Measurements from ENCODE around the gene ADORA3.
A peak's percentile ranks its signal among the peaks of the same experiment; 100 is the strongest.

The ADORA3 gene

GRCh38 chr1:111507411-111508201, 4.2 kb upstream of the ADORA3 start:
- DNase-seq, result peak; percentile 67

DNA sequence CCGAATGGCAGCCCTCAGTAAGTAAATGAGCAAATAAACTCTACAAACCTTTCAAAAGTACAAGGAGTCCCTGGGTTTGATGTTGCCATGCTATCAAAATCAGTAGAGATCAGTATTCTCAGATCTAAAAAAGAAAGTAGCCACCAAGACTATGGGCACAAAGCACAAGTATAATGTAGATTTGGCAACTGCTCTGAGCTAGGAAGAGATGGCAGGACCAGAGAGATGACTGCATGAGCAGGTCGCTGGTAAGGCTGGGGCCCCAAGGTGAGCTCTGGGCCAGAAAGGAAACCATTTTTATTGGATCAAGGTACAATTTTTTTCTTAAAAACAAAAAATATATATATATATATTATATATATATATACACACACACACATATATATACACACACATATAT, 3.1 kb upstream of the ADORA3 start:
- DNase-seq, result no peak

GRCh38 chr1:111505641-111506119, 2.2 kb upstream of the ADORA3 start:
- DNase-seq, result no peak

DNA sequence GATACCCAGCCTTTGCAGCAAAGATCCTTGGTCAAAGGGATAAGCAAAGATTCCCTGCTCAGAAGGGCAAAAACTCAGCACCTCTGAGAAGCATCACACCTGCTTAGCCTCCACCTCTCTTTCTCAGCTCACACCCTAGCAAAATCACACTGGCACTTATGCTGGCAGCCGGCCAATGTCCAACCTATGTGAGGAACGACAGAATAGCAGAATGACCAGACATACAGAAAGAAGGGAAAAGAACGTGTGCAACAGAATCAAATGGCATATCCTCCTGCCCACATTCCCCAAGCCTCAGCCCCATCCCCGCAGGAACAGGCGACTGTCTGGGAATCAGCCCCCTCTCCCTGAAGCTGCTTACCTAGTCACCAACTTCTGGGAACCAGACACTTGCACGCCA, 664 bp upstream of the ADORA3 start:
- DNase-seq, result no peak

- no peak for DNase-seq
Observed at GRCh38 chr1:111501645-111502044, 1.8 kb downstream of the ADORA3 start.

- no peak for DNase-seq
Observed at GRCh38 chr1:111499026-111499785, 4.2 kb downstream of the ADORA3 start.

DNA sequence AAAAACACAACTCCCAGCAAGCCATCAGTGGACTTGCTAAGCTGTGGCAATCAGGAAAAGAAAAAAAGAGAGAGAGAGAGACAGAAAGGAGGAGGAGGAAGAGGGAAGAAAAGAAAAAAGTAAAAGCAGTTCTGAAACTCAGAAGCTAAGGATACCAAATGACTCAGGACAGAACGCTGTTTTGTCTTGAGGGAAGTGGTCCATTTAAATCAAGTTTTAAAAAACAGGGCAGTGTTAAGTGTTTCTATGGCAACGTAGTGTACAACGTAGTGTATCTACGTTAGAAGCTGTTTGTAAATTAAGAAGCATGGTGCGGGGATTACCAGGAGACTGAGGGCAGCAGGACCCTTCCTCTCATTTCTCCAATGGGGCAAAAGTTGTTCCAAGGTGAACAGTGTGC, 5.8 kb downstream of the ADORA3 start:
- DNase-seq, result no peak

DNA sequence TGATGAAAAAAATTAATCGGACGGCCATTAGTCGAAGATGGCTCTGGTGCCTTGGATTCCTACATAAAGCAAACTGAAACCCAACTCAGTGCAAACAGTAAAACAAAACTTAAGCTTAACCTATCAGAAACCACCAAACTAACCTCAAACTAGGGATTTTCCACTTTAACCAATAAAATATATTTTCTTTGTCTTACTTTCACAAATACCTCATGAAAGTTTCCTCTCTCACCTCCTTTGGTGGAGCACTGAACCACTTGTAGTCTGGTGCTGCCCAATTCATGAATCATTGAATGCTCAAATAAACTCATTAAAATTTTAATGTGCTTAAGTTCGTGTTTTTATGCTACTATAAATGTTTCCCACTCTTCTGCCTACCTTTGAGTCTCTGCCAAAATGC, 7.0 kb downstream of the ADORA3 start:
- no peak for DNase-seq

GRCh38 chr1:111491070-111491469, 12.4 kb downstream of the ADORA3 start:
- DNase-seq, result no peak

GRCh38 chr1:111490220-111490619, 13.2 kb downstream of the ADORA3 start:
- DNase-seq, result no peak

GRCh38 chr1:111489604-111490003, 13.8 kb downstream of the ADORA3 start:
- no peak for DNase-seq

DNA sequence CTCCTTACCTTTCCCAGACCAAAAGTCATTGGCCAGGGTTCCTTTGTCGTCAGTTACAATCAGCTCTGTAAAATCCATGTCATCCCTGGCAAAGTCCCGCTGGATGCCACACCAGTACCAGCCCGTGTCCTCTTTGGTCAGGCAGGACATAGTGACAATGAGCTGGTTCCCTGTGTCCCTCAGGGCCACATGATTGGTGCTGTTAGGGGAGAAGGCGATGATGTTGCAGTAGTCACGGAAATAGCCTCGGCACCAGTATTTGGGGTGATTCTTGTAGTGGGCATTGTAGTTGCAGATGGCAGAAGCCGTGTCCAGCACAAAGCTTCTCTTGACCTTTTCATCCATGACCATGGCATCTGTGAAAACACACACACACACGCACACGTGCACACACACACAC, 14.8 kb downstream of the ADORA3 start:
- no peak for DNase-seq

DNA sequence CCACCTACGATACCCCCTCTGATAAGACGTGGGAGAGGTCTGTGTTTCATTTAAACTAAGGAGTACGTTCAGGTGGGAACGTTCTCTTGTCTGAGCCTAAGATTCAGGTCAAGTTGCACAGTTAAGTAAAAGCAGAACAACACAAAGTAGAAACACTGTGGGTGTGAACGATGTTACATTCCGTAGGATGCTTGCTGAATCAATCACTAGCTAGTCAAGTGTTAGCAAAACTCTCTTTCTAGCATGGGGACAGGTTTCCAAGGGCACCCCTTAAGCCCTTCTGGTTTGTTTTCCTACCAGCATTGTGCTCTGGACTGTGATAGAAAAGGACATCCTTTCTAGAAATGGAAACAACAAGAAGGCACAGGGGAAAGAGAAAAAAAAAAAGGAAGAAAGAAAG, 16.3 kb downstream of the ADORA3 start:
- DNase-seq, result no peak

GRCh38 chr1:111486431-111486830, 17.0 kb downstream of the ADORA3 start:
- no peak for DNase-seq

DNA sequence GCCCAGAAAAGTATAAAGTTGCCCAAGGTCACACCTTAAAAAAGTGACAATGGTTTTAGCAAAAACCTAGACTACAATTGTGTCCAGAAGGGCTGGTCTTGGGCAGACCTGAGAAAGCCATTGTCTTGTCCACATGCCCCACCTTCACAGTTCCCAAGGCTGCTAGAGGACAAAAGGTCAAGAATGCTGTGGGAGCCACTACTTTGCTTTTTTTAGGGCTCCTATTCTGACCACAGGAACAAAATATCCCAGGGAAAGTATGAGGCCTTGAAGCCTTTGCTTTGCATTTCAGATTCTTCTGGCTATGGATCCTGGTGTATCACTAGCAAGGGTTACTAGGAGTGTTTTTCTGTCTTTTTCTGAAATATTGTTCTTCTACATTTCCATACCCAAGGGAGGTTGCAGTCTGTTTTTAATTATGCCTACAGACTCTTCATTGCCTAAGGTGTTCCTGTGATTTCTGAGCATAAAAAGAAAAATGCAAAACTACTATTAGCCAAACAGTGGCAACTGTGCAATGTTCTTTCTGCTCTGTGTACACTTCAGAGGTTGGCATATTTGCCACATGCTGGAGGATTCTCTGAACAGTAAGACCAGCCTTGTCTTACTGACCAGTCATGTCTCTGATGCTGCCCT, 18.9 kb downstream of the ADORA3 start:
- no peak for DNase-seq

GRCh38 chr1:111483876-111484275, 19.6 kb downstream of the ADORA3 start:
- no peak for DNase-seq

DNA sequence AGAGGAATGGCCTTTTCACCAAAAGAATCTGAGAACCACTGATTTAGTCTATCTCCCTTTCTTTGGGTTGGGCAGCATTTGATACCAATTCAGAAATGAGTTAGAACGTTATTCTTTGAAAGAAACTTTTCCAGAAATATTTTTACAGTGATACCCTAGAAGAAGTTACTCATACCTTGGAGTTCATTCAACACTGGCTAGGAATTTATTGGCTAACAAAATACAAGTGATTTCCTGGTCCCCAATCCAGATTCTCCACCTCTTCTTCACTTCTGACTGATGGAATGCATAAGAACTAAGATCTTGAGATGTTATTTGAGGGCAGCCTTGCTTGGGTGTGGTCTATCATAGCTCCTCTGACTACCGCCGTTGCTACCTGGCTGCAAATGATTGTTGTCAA, 20.3 kb downstream of the ADORA3 start:
- DNase-seq, result peak; percentile 50

GRCh38 chr1:111481387-111482221, 21.8 kb downstream of the ADORA3 start:
- peak; percentile 63 for DNase-seq

- no peak for DNase-seq
Observed at GRCh38 chr1:111480674-111481073, 22.8 kb downstream of the ADORA3 start.

DNA sequence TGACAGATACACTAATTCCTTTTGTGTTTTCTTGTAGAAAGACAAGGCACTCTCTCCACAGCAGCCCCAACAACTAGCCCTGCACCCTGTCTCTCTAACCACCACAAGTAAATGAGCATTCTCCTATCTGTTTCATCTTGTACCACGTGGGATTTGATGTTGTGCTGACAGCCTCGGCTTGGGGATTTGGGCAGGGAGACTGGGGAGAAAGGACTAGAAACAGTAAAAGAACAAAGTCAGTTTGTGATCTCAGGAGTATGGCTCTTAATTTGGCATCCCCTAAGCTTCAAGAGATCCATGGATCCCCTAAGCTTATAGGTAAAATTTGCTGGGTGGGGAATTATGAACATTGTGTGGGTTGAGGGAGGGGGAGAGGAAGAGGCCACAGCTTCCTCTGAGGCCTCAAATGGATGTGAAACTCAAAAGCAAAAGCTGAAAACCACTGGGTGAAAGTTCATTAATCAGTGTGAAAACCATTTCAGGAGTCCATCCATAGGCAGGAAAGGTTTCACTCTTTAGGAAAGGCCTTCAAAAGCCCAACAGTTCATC, 26.6 kb downstream of the ADORA3 start:
- DNase-seq, result no peak

GRCh38 chr1:111476214-111476613, 27.2 kb downstream of the ADORA3 start:
- no peak for DNase-seq

DNA sequence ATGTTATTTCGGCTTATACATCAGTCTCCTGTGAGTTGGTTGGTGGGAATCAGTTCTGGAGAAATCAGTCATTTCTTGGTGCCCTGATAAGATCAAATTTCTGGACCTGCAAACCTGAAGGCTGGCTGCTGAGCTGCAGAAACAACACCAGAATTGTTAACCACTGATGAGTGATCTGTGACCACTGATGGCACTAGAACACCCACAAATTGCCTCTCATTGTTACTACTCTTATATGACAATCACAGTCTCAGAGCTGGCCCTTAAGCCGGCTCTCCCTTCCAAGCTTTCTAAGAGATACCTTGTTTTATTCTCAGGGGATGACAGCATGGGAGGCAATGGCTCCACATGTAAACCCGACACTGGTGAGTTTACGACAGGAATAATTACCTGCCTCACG, 27.7 kb downstream of the ADORA3 start:
- DNase-seq, result no peak

GRCh38 chr1:111474521-111474920, 28.9 kb downstream of the ADORA3 start:
- no peak for DNase-seq
